ENCODE results near the gene REEP3. TPM values are rescaled to one million over a fixed set of nuclear protein-coding genes. Genes with fewer than 3 reads are reported as not detected.

Gene REEP3
- total RNA-seq, 1 donor from 2014 or later = 48.6 TPM

DNA sequence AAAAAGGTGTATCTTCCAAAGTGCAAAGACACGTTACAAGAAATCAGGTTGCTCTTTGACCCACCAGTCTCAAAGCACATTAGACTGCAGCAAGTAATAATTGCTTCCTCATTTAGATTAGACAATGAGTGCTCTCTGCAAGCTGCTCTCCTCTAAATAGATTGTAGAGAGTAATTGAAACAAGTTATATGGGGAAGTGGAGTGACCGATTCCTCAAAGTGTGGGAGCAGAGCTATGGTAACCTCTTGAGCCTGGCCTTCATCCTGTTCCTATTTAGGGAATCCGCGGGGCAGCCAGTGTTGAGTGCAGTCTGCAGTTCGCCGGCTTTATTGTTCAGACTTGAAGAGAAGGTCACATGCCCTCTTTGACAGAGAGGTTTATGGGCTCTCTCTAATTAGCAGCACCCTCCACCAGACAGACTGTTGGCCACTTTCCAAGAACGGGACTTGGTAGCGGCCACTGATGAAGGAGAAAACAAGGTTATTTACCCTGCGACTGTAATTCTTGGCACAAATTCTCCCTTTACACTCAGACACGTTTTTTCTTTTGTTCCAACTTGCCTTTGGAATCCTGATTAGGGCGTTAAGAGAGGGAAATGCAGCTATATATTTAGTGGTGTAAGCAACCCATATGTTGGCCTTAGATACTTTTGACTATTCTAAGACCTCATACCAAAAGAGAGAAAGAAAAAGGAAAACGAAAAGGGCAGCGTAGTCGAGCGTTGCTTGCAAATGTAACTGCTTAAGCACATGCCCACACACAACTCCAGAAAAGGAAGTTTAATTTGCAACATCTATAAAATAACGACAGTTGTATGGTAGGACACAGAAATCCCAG is 107.5 kb downstream of the REEP3 start:
- peak; percentile 84 for DNase-seq (ENCODE audit: low read depth)

DNA sequence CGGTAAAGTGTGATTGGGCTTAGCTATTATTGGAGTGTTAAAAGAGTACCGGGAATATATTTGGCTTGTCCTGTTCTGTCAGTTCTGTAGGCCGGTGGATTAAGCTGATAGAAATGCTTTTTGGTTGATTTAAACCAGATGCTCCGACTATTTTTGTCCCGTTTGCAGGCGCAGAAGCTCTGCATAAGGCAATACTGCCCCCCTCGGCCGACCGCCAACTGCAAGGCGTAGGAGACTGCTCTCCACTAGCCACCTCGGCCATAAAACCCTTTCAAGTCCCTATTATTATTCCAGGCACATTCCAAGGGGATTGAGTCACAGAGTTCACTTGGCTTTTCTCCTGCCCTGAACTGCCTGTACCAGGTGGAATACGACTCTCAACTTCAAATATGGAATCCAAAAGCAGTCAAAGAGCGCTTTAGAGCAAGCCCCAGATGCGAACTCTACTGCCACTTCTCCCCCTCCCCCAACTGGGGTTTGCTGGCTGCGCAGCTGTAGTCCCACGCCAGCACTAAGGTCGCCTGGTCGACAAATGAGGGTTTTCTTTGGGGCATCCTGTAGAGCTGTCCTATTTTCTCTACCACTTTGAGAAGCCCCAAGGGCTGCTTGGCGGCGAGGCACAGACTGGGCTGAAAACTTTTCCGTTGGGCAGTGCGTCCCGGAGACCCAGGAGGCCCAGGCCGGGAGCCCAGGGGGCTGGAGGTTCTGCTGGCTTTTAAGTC is 108.3 kb downstream of the REEP3 start:
- DNase-seq (ENCODE audit: low read depth) = peak; percentile 98

GRCh38 chr10:63630085-63630930 is 109.1 kb downstream of the REEP3 start:
- DNase-seq (ENCODE audit: low read depth) = peak; percentile 88

GRCh38 chr10:63630931-63631680 is 109.9 kb downstream of the REEP3 start:
- no peak for DNase-seq (ENCODE audit: low read depth)

GRCh38 chr10:63631991-63632390 is 110.8 kb downstream of the REEP3 start:
- DNase-seq (ENCODE audit: low read depth) = no peak

DNA sequence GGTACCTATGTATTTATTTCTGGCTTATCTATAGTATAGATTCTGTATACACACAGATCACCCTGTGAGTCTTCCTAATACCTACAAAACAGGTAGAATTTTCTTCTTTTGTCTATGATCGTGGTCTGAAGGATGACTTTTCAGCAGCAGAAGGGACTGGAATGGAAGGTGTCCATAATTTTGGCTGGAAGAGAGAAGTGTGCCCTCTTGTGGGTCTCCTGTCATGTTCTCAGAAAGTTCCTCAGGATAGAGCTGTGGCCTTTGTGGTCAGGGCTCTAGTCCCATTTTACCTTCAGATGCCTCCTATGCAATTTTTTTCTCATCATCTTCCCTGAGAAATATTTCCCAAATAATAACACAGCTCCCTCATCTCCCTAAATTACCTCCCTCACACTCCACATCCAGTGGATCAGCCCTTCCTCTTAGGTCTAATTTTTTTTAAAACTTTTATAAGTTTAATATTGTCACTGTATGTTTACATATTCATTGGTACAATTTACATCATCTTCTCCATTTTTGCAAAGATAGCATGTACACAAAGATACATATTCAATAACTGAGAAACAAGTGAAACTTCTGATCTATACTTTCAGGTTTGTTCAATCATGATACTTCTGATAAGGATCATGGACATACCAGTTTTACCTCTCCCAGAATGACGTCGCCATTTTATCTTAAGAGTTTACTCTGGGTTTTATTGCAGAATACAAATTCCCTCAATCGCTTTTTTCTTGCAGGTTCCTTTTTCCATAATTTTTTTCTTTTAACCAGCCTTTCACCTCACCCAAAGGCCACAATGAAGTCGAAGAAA is 112.7 kb downstream of the REEP3 start:
- DNase-seq (ENCODE audit: low read depth) = peak; percentile 68

GRCh38 chr10:63634488-63635065 is 113.4 kb downstream of the REEP3 start:
- peak; percentile 70 for DNase-seq (ENCODE audit: low read depth)

- DNase-seq (ENCODE audit: low read depth) = no peak
Observed at GRCh38 chr10:63636812-63637211, 115.6 kb downstream of the REEP3 start.

- DNase-seq (ENCODE audit: low read depth) = no peak
Observed at GRCh38 chr10:63637901-63638327, 116.7 kb downstream of the REEP3 start.

GRCh38 chr10:63641366-63641765 is 120.2 kb downstream of the REEP3 start:
- no peak for DNase-seq (ENCODE audit: low read depth)

GRCh38 chr10:63641799-63642198 is 120.6 kb downstream of the REEP3 start:
- DNase-seq (ENCODE audit: low read depth) = no peak

DNA sequence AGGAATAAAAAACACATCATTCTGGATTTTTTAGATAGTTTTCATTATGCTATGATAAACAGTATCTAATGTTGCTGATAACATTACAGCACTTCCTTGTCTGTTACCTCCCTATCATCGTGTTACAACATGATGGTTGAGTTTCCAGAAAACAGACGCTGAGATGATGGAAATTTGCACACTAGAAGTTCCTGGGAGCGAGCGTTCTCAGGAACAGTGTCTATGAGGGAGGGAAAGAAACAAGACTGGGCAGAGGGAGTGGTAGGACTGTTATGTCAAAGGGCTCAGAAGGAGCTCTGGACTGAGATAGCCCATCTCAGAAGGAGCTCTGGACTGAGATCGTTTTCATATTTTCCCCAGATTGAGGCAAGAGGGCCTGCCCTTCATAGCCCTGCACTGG is 121.6 kb downstream of the REEP3 start:
- DNase-seq (ENCODE audit: low read depth) = no peak

- no peak for DNase-seq (ENCODE audit: low read depth)
Observed at GRCh38 chr10:63644418-63645142, 123.4 kb downstream of the REEP3 start.

- DNase-seq (ENCODE audit: low read depth) = no peak
Observed at GRCh38 chr10:63645195-63645594, 124.0 kb downstream of the REEP3 start.

DNA sequence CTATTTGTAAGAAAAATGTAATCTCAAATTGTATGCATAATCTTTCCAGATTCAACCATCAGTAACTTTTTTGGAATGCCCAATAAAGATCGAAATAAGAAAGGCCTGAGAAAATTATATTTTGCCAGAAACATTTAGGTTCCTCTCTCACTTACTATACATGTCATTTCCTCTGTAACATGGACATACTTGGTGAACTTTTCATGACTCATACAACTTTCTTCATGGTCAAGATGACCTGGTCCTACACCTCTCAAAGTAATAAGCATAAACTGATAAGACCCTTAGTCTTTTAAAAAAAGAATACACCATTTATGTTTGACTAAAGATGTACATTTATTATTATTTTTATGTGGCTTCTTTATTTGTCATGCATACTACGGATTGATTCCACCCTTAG is 125.3 kb downstream of the REEP3 start:
- DNase-seq (ENCODE audit: low read depth) = no peak

GRCh38 chr10:63651864-63652263 is 130.7 kb downstream of the REEP3 start:
- DNase-seq (ENCODE audit: low read depth) = no peak

DNA sequence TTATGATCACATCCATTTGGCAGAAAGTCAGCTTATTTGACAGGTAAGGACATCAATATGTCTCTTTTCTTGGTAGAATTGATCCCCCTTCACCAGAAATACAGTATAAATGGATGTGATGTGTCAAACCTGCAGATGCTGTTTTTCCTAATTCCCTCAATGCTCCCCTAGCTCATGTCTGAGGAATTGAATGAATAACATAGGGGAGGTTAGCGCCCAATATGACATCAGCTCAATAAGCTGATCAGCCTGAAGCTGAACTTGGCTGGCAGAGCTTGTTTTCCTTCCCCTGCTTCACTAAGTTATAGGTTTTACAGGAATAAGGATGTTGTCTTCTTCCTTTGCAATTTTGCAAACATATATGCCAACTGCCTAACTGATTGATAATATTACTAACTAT is 132.5 kb downstream of the REEP3 start:
- DNase-seq (ENCODE audit: low read depth) = no peak

DNA sequence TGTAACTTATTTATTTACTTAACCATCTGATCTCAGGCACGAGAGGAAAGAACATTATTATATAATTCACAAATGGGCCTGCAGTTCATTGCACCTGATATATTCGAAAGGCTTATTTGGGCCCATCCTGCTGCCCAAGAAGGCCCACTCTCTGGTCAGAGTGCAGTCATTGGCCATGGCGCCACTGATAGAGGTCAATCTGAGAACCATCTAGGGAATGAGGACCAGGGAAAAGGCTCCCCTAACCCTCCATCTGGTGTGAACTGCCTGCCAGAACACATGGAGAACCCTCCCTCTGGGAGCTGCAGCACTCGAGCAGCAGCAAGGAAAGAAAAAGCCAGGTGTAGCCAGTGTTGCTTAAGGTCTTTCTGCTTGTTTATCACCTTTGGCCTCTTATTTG is 136.6 kb downstream of the REEP3 start:
- DNase-seq (ENCODE audit: low read depth) = no peak

DNA sequence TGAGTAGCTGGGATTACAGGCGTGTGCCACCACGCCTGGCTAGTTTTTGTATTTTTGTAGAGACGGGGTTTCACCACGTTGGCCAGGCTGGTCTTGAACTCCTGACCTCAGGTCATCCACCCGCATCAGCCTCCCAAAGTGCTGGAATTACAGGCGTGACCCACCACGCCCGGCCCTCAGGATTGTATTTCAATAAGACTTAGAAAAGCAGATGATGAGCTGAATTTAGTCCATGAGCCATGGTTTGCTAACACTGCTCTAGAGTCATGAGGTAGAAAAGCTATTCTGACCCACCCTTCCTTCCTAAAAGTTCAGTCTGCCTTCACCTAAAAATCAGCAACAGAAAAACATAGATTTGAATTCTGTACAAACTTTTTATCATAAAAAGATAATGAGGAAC is 139.7 kb downstream of the REEP3 start:
- peak; percentile 50 for DNase-seq (ENCODE audit: low read depth)
